H9 (cell line): Measurements from ENCODE around the gene COG2. TPM values are rescaled to one million over a fixed set of nuclear protein-coding genes. Genes with fewer than 3 reads are reported as not detected.

Source experiments
- DNase-seq: peaks from one replicate; pipeline ENCODE4 v3.0.0-alpha.2; 2017
- H2AFZ ChIP-seq: one replicate; pipeline ENCODE4 v1.6.1; 2013; ENCODE audit warnings: mild to moderate bottlenecking, low read length, control low read depth, moderate library complexity
- H2AK5ac ChIP-seq: 2 replicates; pipeline ENCODE4 v1.6.1; 2013; ENCODE audit warnings: low read length, control low read depth, mixed read lengths; ENCODE audit not compliant: insufficient read length
- H2BK120ac ChIP-seq: one replicate; pipeline ENCODE4 v1.6.1; 2013; ENCODE audit warnings: low read depth, mild to moderate bottlenecking, low read length, control low read depth, inconsistent platforms; ENCODE audit not compliant: poor library complexity, severe bottlenecking
- H2BK12ac ChIP-seq: 2 replicates; pipeline ENCODE4 v1.6.1; 2013; ENCODE audit warnings: low read length, control low read depth, mixed read lengths, low read depth; ENCODE audit not compliant: insufficient read length
- H2BK15ac ChIP-seq: 2 replicates; pipeline ENCODE4 v1.6.1; 2013; ENCODE audit warnings: low read depth, low read length, control low read depth
- H2BK20ac ChIP-seq: one replicate; pipeline ENCODE4 v1.6.1; 2013; ENCODE audit warnings: low read depth, mild to moderate bottlenecking, low read length, control low read depth, inconsistent platforms; ENCODE audit not compliant: poor library complexity, severe bottlenecking
- H2BK5ac ChIP-seq: 2 replicates; pipeline ENCODE4 v1.6.1; 2013; ENCODE audit warnings: low read length, control low read depth, mixed read lengths; ENCODE audit not compliant: insufficient read length
- H3K14ac ChIP-seq: 2 replicates; pipeline ENCODE4 v1.6.1; 2013; ENCODE audit warnings: low read length, control low read depth; ENCODE audit not compliant: insufficient read depth
- H3K18ac ChIP-seq: 2 replicates; pipeline ENCODE4 v1.6.1; 2013; ENCODE audit warnings: low read depth, mild to moderate bottlenecking, mixed read lengths, low read length, control low read depth; ENCODE audit not compliant: insufficient read length
- H3K23ac ChIP-seq: 2 replicates; pipeline ENCODE4 v1.6.1; 2013; ENCODE audit warnings: low read length, control low read depth, mixed read lengths, low read depth; ENCODE audit not compliant: insufficient read length
- H3K23me2 ChIP-seq: 2 replicates; pipeline ENCODE4 v1.6.1; 2013; ENCODE audit warnings: low read depth, mild to moderate bottlenecking, mixed read lengths, low read length, control low read depth; ENCODE audit not compliant: insufficient read length, poor library complexity, severe bottlenecking
- H3K27ac ChIP-seq: 2 replicates; pipeline ENCODE4 v1.5.1; 2013; ENCODE audit warnings: low read length, control low read depth, mixed read lengths, low read depth; ENCODE audit not compliant: insufficient read length
- H3K27me3 ChIP-seq: 2 replicates; pipeline ENCODE4 v1.6.1; 2013; ENCODE audit warnings: low read length, control low read depth, inconsistent platforms; ENCODE audit not compliant: insufficient read depth
- H3K4ac ChIP-seq: 2 replicates; pipeline ENCODE4 v1.6.1; 2013; ENCODE audit warnings: low read depth, mild to moderate bottlenecking, control low read depth, inconsistent platforms, low read length, moderate library complexity
- H3K4me1 ChIP-seq: 2 replicates; pipeline ENCODE4 v1.6.1; 2013; ENCODE audit warnings: low read length, control low read depth, inconsistent platforms; ENCODE audit not compliant: insufficient read depth
- H3K4me2 ChIP-seq: 2 replicates; pipeline ENCODE4 v1.6.1; 2013; ENCODE audit warnings: low read length, control low read depth, mixed read lengths; ENCODE audit not compliant: insufficient read length, insufficient read depth
- H3K56ac ChIP-seq: 2 replicates; pipeline ENCODE4 v1.6.1; 2013; ENCODE audit warnings: low read depth, mild to moderate bottlenecking, mixed read lengths, low read length, control low read depth; ENCODE audit not compliant: insufficient read length
- H3K79me1 ChIP-seq: 2 replicates; pipeline ENCODE4 v1.6.1; 2013; ENCODE audit warnings: low read depth, mild to moderate bottlenecking, moderate library complexity, low read length, control low read depth, inconsistent platforms; ENCODE audit not compliant: insufficient read depth, poor library complexity, severe bottlenecking
- H3K79me2 ChIP-seq: 2 replicates; pipeline ENCODE4 v1.6.1; 2013; ENCODE audit warnings: low read length, control low read depth, inconsistent platforms; ENCODE audit not compliant: insufficient read depth
- H3K9ac ChIP-seq: 2 replicates; pipeline ENCODE4 v1.6.1; 2013; ENCODE audit warnings: low read length, control low read depth, mixed read lengths; ENCODE audit not compliant: insufficient read length; ENCODE audit errors: extremely low read depth
- H3K9me3 ChIP-seq: one replicate; pipeline ENCODE4 v1.6.1; 2013; ENCODE audit warnings: low read depth, low read length, inconsistent platforms; ENCODE audit not compliant: control insufficient read depth
- H3T11ph ChIP-seq: one replicate; pipeline ENCODE4 v1.6.1; 2013; ENCODE audit warnings: mild to moderate bottlenecking, low read length, control low read depth, inconsistent platforms
- H4K20me1 ChIP-seq: one replicate; pipeline ENCODE4 v1.6.1; 2013; ENCODE audit not compliant: control insufficient read depth, insufficient read length, insufficient read depth
- H4K5ac ChIP-seq: 2 replicates; pipeline ENCODE4 v1.6.1; 2013; ENCODE audit warnings: low read depth, mild to moderate bottlenecking, mixed read lengths, low read length, control low read depth; ENCODE audit not compliant: insufficient read length
- H4K8ac ChIP-seq: replicated peaks from 2 replicates; pipeline ENCODE4 v1.6.1; 2013; ENCODE audit warnings: low read length, control low read depth, mixed read lengths, low read depth; ENCODE audit not compliant: insufficient read length
- H4K91ac ChIP-seq: 2 replicates; pipeline ENCODE4 v1.6.1; 2013; ENCODE audit warnings: low read depth, mild to moderate bottlenecking, moderate library complexity, mixed read lengths, low read length, control low read depth; ENCODE audit not compliant: insufficient read length
- H3K27ac Mint-ChIP-seq, 3 experiments: 2 replicates in 2 of 3; 3 replicates in 1 of 3; pipeline ENCODE4 v1.8.0; 2020 to 2021; ENCODE audit warnings: mixed read lengths in 3 of 3, mild to moderate bottlenecking in 1 of 3, moderate library complexity in 1 of 3
- H3K27me3 Mint-ChIP-seq: 2 replicates; pipeline ENCODE4 v1.8.0; 2021; ENCODE audit warnings: low read depth, mild to moderate bottlenecking, moderate library complexity, mixed read lengths
- H3K36me3 Mint-ChIP-seq, 3 experiments: 2 replicates in 2 of 3; 3 replicates in 1 of 3; pipeline ENCODE4 v1.8.0; 2020 to 2021; ENCODE audit warnings: low read depth in 3 of 3, mixed read lengths in 3 of 3; ENCODE audit not compliant: insufficient read depth in 1 of 3
- H3K4me1 Mint-ChIP-seq, 2 experiments: 2 replicates each; pipeline ENCODE4 v1.8.0; 2020; ENCODE audit warnings: mixed read lengths in 2 of 2
- H3K4me3 Mint-ChIP-seq, 2 experiments: 2 replicates in 1 of 2; 3 replicates in 1 of 2; pipeline ENCODE4 v1.8.0; 2020 to 2021; ENCODE audit warnings: mild to moderate bottlenecking in 2 of 2, mixed read lengths in 2 of 2, moderate library complexity in 1 of 2
- H3K9me3 Mint-ChIP-seq, 2 experiments: 2 replicates in 1 of 2; 3 replicates in 1 of 2; pipeline ENCODE4 v1.8.0; 2020; ENCODE audit warnings: mild to moderate bottlenecking in 2 of 2, mixed read lengths in 2 of 2, moderate library complexity in 1 of 2
- WGBS: extraction: QIAGEN DNeasy Blood & Tissue Kit; methylation state at CpG from one replicate; pipeline ENCODE4 v1.1.7; 2013; ENCODE audit warnings: missing lambda C conversion rate, low lambda C conversion rate, mixed read lengths; ENCODE audit not compliant: insufficient read length; ENCODE audit errors: extremely low coverage; 5-methylcytosine and 5-hydroxymethylcytosine counted together
- total RNA-seq: library from RNA; stranded (reverse); gene quantifications from 2 replicates; pipeline ENCODE4 v1.2.1, GENCODE V29; 2021
- TF ChIP-seq, protein P1 (sequence below): fragments of 200-600 bp; sonication (generic); conservative IDR thresholded peaks from 3 replicates; pipeline ENCODE4 v1.8.0; 2021; ENCODE audit warnings: antibody characterized with exemption, mild to moderate bottlenecking

Gene COG2
- total RNA-seq, 1 experiment from 2014 or later = 42.2 TPM

DNA sequence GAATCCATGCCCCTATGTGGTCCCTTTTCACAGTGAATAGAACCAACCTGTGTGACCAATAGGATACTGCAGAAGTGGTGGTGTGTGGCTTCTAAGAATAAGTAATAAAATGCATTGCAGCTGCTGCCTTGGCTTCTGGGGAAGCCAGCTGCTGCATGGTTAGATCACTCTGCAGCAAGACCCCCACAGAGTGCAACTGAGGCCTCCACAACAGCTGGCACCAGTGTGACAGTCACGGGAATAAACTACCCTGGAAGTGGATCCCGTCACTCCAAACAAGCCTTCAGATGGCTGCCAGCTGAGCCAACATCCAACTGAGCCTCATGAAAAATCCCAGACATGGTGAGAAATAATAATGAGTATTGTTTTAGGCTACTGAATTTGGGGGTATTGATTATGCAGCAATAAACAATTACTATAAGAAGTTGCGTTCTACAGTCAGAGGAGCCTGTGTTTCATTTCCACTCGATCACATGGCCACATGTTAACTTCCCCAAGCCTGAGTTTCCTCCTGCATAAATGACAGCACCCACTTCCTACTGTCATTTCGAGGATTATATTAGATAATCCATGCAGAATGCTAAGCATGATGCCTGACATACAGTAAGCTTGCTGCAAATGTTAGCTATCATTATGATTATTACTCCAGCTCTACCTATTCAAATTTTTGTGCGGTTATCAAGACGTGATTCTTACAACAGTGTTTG lies 20.8 kb upstream of the COG2 start:
- H3K79me1 ChIP-seq = no peaks in the 10 kb centered on the region
- no peak overlapping the region for H4K8ac ChIP-seq
- H3K9ac ChIP-seq = no peak overlapping the region
- no peaks in the 10 kb centered on the region for H3K79me2 ChIP-seq
- H4K20me1 ChIP-seq = no peaks in the 10 kb centered on the region
- Mint-ChIP-seq H3K4me3 (no peak overlapping the region), H3K27me3 (peaks cover 2% of the 10 kb centered on the region), H3K36me3 (peaks cover 0 to 7% (median 5%) of the 10 kb centered on the region in 3 experiments; a peak in 2 of 7 replicates), H3K27ac (no peak overlapping the region), H3K9me3 (peaks cover 4 to 8% of the 10 kb centered on the region in 2 experiments; a peak in 4 of 5 replicates), H3K4me1 (peaks cover 37 to 38% of the 10 kb centered on the region in 2 experiments)
- no peak overlapping the region for H2BK15ac ChIP-seq
- no peak overlapping the region for H3K23ac ChIP-seq
- H3K4me2 ChIP-seq = no peak overlapping the region
- H2AK5ac ChIP-seq = no peak overlapping the region
- no peak overlapping the region for H3K4ac ChIP-seq
- H2BK12ac ChIP-seq = no peak overlapping the region
- no peak overlapping the region for H3K27ac ChIP-seq
- H3K9me3 ChIP-seq = no peaks in the 10 kb centered on the region
- no peak overlapping the region for H2BK120ac ChIP-seq
- no peak for DNase-seq
- H2BK5ac ChIP-seq = no peak overlapping the region
- no peaks in the 10 kb centered on the region for H3K27me3 ChIP-seq
- no peak overlapping the region for H2BK20ac ChIP-seq
- no peak overlapping the region for H4K5ac ChIP-seq
- TF ChIP-seq, protein P1, sequence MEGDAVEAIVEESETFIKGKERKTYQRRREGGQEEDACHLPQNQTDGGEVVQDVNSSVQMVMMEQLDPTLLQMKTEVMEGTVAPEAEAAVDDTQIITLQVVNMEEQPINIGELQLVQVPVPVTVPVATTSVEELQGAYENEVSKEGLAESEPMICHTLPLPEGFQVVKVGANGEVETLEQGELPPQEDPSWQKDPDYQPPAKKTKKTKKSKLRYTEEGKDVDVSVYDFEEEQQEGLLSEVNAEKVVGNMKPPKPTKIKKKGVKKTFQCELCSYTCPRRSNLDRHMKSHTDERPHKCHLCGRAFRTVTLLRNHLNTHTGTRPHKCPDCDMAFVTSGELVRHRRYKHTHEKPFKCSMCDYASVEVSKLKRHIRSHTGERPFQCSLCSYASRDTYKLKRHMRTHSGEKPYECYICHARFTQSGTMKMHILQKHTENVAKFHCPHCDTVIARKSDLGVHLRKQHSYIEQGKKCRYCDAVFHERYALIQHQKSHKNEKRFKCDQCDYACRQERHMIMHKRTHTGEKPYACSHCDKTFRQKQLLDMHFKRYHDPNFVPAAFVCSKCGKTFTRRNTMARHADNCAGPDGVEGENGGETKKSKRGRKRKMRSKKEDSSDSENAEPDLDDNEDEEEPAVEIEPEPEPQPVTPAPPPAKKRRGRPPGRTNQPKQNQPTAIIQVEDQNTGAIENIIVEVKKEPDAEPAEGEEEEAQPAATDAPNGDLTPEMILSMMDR = no peak
- H2AFZ ChIP-seq = no peak overlapping the region
- H3K4me1 ChIP-seq = no peaks in the 10 kb centered on the region
- WGBS = no CpG with 5 or more reads among the region's 7 CpGs
- H3K23me2 ChIP-seq = no peaks in the 10 kb centered on the region
- no peak overlapping the region for H3K18ac ChIP-seq
- no peak overlapping the region for H4K91ac ChIP-seq
- no peak overlapping the region for H3K14ac ChIP-seq
- H3T11ph ChIP-seq = no peak overlapping the region
- no peak overlapping the region for H3K56ac ChIP-seq
